ENCODE data around the gene FADS1.

The FADS1 gene

GRCh38 chr11:61764606-61765260 lies 52.1 kb downstream of the FADS1 start:
- TF ChIP-seq, protein P1, sequence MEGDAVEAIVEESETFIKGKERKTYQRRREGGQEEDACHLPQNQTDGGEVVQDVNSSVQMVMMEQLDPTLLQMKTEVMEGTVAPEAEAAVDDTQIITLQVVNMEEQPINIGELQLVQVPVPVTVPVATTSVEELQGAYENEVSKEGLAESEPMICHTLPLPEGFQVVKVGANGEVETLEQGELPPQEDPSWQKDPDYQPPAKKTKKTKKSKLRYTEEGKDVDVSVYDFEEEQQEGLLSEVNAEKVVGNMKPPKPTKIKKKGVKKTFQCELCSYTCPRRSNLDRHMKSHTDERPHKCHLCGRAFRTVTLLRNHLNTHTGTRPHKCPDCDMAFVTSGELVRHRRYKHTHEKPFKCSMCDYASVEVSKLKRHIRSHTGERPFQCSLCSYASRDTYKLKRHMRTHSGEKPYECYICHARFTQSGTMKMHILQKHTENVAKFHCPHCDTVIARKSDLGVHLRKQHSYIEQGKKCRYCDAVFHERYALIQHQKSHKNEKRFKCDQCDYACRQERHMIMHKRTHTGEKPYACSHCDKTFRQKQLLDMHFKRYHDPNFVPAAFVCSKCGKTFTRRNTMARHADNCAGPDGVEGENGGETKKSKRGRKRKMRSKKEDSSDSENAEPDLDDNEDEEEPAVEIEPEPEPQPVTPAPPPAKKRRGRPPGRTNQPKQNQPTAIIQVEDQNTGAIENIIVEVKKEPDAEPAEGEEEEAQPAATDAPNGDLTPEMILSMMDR (IDR thresholded peaks at IDR 0.05; ENCODE audit: low read depth, low read length) = no peak
- Histone ChIP-seq H3K9me3 (no peaks in the 10 kb centered on the region), H3K4me1 (no peaks in the 10 kb centered on the region), H3K36me3 (no peaks in the 10 kb centered on the region), H3K4me3 (ENCODE audit: low read depth, low read length) (no peak overlapping the region), H3K27me3 (no peaks in the 10 kb centered on the region)
- DNase-seq = no peak

GRCh38 chr11:61763930-61764605 lies 52.7 kb downstream of the FADS1 start:
- Histone ChIP-seq H3K27me3 (no peaks in the 10 kb centered on the region), H3K4me3 (ENCODE audit: low read depth, low read length) (no peak overlapping the region), H3K36me3 (no peaks in the 10 kb centered on the region), H3K9me3 (no peaks in the 10 kb centered on the region), H3K4me1 (no peaks in the 10 kb centered on the region)
- no peak for DNase-seq
- TF ChIP-seq, protein P1 (IDR thresholded peaks at IDR 0.05; ENCODE audit: low read depth, low read length) = no peak

DNA sequence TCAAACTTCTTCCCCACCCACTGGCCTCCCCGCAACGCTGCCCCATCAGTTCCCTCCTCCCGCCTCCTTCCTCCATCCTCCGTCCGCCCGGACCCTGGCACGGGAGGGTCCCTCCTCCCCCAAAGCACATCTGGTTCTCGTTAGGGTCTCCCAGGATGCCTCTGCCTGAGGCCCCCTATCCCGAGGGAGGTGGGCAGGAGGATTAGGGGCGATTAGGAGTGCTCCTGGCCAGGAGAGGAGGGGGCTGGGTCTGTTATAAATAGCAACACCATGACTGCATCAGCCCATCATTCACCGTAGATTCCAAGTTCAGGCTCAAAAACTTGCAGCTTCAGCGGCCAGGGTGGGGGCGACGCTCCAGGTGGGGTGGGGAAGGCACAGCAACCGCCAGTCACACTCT lies 54.0 kb downstream of the FADS1 start:
- Histone ChIP-seq H3K4me3 (ENCODE audit: low read depth, low read length) (no peak overlapping the region), H3K9me3 (no peaks in the 10 kb centered on the region), H3K27me3 (no peaks in the 10 kb centered on the region), H3K36me3 (no peaks in the 10 kb centered on the region), H3K4me1 (no peaks in the 10 kb centered on the region)
- peak; percentile 32 for DNase-seq
- TF ChIP-seq, protein P1 (IDR thresholded peaks at IDR 0.05; ENCODE audit: low read depth, low read length) = no peak

DNA sequence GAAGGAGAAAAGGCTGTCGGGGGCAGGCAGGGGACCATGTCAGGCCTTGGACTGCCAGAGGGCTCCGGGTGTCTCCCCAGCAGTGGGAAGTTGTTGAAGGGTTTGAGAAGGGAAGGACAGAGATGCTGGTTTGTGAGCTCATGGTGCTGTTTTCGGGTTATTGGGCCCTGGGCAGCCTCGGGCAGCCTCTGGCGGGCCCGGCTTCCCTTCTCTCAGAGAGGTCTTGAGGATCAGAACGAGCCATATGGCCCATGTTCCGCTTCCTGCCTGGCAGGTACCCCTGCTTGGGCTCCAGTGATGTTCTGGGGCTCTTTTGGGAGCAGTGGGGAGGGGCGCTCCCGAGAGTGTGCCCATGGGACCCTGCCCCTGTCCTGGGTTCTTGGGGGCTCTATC lies 54.6 kb downstream of the FADS1 start:
- Histone ChIP-seq H3K9me3 (no peaks in the 10 kb centered on the region), H3K4me3 (ENCODE audit: low read depth, low read length) (no peak overlapping the region), H3K36me3 (no peaks in the 10 kb centered on the region), H3K4me1 (no peaks in the 10 kb centered on the region), H3K27me3 (no peaks in the 10 kb centered on the region)
- TF ChIP-seq, protein P1 (IDR thresholded peaks at IDR 0.05; ENCODE audit: low read depth, low read length) = no peak
- no peak for DNase-seq

- TF ChIP-seq, protein P1 (IDR thresholded peaks at IDR 0.05; ENCODE audit: low read depth, low read length) = no peak
Measured at GRCh38 chr11:61761440-61762222, 55.2 kb downstream of the FADS1 start.

More at GRCh38 chr11:61761440-61762222, 55.2 kb downstream of the FADS1 start:
- no peaks in the 10 kb centered on the region for H3K9me3 ChIP-seq
- H3K36me3 ChIP-seq = no peaks in the 10 kb centered on the region
- no peaks in the 10 kb centered on the region for H3K27me3 ChIP-seq
- no peaks in the 10 kb centered on the region for H3K4me1 ChIP-seq
- no peak overlapping the region for H3K4me3 ChIP-seq (ENCODE audit: low read depth, low read length)
- no peak for DNase-seq
